ENCODE measurements around the gene RBM33.
A peak's percentile ranks its signal among the peaks of the same experiment; 100 is the strongest.

The RBM33 gene

GRCh38 chr7:155646669-155647068 lies 2.2 kb downstream of the RBM33 start:
- Histone ChIP-seq H3K4me3 (ENCODE audit: low read length) (no peak overlapping the region; the same call in 1 of the 2 replicates), H3K27ac (ENCODE audit: low read length) (no peak overlapping the region), H3F3A (ENCODE audit: insufficient read depth, low read length) (peaks cover 7% of the 10 kb centered on the region), H3K4me2 (ENCODE audit: low read depth, low read length) (peak overlapping the region; percentile 73; the same call in 1 of the 2 replicates), H3K9ac (ENCODE audit: low read length) (no peak overlapping the region), H2AFZ (ENCODE audit: low read length) (no peak overlapping the region), H4K20me1 (ENCODE audit: insufficient read depth, low read length) (peaks cover 6% of the 10 kb centered on the region), H3K9me2 (replicated peaks; ENCODE audit: insufficient read depth, low read length) (no peaks in the 10 kb centered on the region), H3K27me3 (replicated peaks; ENCODE audit: insufficient read depth, low read length) (no peaks in the 10 kb centered on the region), H3K36me3 (replicated peaks; ENCODE audit: insufficient read depth, low read length) (peaks cover 41% of the 10 kb centered on the region), H3K79me2 (ENCODE audit: low read length) (peaks cover 81% of the 10 kb centered on the region), H3K4me1 (ENCODE audit: low read length) (peaks cover 16% of the 10 kb centered on the region), H3K9me3 (replicated peaks; ENCODE audit: insufficient read depth, low read length) (no peaks in the 10 kb centered on the region; the same call in 1 of the 2 replicates)
- no peak for DNase-seq
- TF ChIP-seq EZH2 (optimal IDR thresholded peaks at IDR 0.05; ENCODE audit: low read depth, low read length) (no peak), CTCF (IDR thresholded peaks at IDR 0.05; ENCODE audit: low read length) (no peak), EZH2phosphoT487 (IDR thresholded peaks at IDR 0.05; ENCODE audit: low read length) (no peak)

- TF ChIP-seq EZH2 (optimal IDR thresholded peaks at IDR 0.05; ENCODE audit: low read depth, low read length) = no peak
- no peak for TF ChIP-seq EZH2phosphoT487 (IDR thresholded peaks at IDR 0.05; ENCODE audit: low read length)
- TF ChIP-seq CTCF (IDR thresholded peaks at IDR 0.05; ENCODE audit: low read length) = no peak
- H3K4me1 ChIP-seq (ENCODE audit: low read length) = peaks cover 16% of the 10 kb centered on the region
- H3K9me2 ChIP-seq (replicated peaks; ENCODE audit: insufficient read depth, low read length) = no peaks in the 10 kb centered on the region
These were observed 2.8 kb downstream of the RBM33 start for GRCh38 chr7:155647302-155647701.

GRCh38 chr7:155647734-155648133 lies 3.3 kb downstream of the RBM33 start:
- Histone ChIP-seq H3K36me3 (replicated peaks; ENCODE audit: insufficient read depth, low read length) (peaks cover 36% of the 10 kb centered on the region), H3K9me2 (replicated peaks; ENCODE audit: insufficient read depth, low read length) (no peaks in the 10 kb centered on the region), H3K79me2 (ENCODE audit: low read length) (peaks cover 92% of the 10 kb centered on the region), H3K4me2 (ENCODE audit: low read depth, low read length) (no peak overlapping the region), H3K9me3 (replicated peaks; ENCODE audit: insufficient read depth, low read length) (no peaks in the 10 kb centered on the region; the same call in 1 of the 2 replicates), H3K27me3 (replicated peaks; ENCODE audit: insufficient read depth, low read length) (no peaks in the 10 kb centered on the region), H4K20me1 (ENCODE audit: insufficient read depth, low read length) (peaks cover 16% of the 10 kb centered on the region), H3K4me1 (ENCODE audit: low read length) (peaks cover 16% of the 10 kb centered on the region), H3K4me3 (ENCODE audit: low read length) (no peak overlapping the region), H3K9ac (ENCODE audit: low read length) (no peak overlapping the region), H2AFZ (ENCODE audit: low read length) (no peak overlapping the region), H3F3A (ENCODE audit: insufficient read depth, low read length) (peaks cover 7% of the 10 kb centered on the region), H3K27ac (ENCODE audit: low read length) (no peak overlapping the region)
- TF ChIP-seq CTCF (IDR thresholded peaks at IDR 0.05; ENCODE audit: low read length) = no peak
- TF ChIP-seq EZH2 (optimal IDR thresholded peaks at IDR 0.05; ENCODE audit: low read depth, low read length) = no peak
- TF ChIP-seq EZH2phosphoT487 (IDR thresholded peaks at IDR 0.05; ENCODE audit: low read length) = no peak
- no peak for DNase-seq

More at GRCh38 chr7:155647302-155647701, 2.8 kb downstream of the RBM33 start:
- Histone ChIP-seq H3K36me3 (replicated peaks; ENCODE audit: insufficient read depth, low read length) (peaks cover 36% of the 10 kb centered on the region), H3K9me3 (replicated peaks; ENCODE audit: insufficient read depth, low read length) (no peaks in the 10 kb centered on the region; the same call in 1 of the 2 replicates), H3F3A (ENCODE audit: insufficient read depth, low read length) (peaks cover 7% of the 10 kb centered on the region), H3K4me2 (ENCODE audit: low read depth, low read length) (no peak overlapping the region), H3K79me2 (ENCODE audit: low read length) (peaks cover 88% of the 10 kb centered on the region), H2AFZ (ENCODE audit: low read length) (no peak overlapping the region), H3K27me3 (replicated peaks; ENCODE audit: insufficient read depth, low read length) (no peaks in the 10 kb centered on the region), H4K20me1 (ENCODE audit: insufficient read depth, low read length) (peaks cover 12% of the 10 kb centered on the region), H3K4me3 (ENCODE audit: low read length) (no peak overlapping the region), H3K27ac (ENCODE audit: low read length) (no peak overlapping the region), H3K9ac (ENCODE audit: low read length) (no peak overlapping the region)
- DNase-seq = no peak
